GM12878 (cell line): ENCODE measurements around the gene FARSB. TPM values are rescaled to one million over a fixed set of nuclear protein-coding genes. Genes with fewer than 3 reads are reported as not detected.

Experiments used
- ATAC-seq: fragments of 200-7000 bp; cut with Tn5 transposase; 3 replicates; pipeline ENCODE4 v1.9.1; 2020; ENCODE audit warnings: mild to moderate bottlenecking, moderate library complexity
- BruUV-seq: library from RNA; stranded (reverse); fragments of 400-500 nt; replicated peaks from 2 replicates; lab custom pipeline; 2021; lab: Mats Ljungman, UMichigan
- CTCF ChIA-PET: fragments of 300-600 bp; sonication (Branson Sonifier 250); formaldehyde crosslinking; extraction: SDS; loops from one replicate; lab custom pipeline; 2021; ENCODE audit warnings: inconsistent platforms; lab: Yijun Ruan, JAX
- POLR2A ChIA-PET: fragments of 350-600 bp; formaldehyde crosslinking; extraction: SDS; loops from one replicate; lab custom pipeline; 2021; ENCODE audit warnings: inconsistent platforms; lab: Charles Lee
- RAD21 ChIA-PET: fragments of 300-600 bp; sonication (Branson Sonifier 250); formaldehyde crosslinking; loops from one replicate; lab custom pipeline; 2023; ENCODE audit warnings: antibody characterized with exemption; ENCODE audit not compliant: unreplicated experiment; lab: Charles Lee
- SMC1A ChIA-PET: fragments of 300-600 bp; sonication (Branson Sonifier 250); formaldehyde crosslinking; loops from one replicate; lab custom pipeline; 2023; ENCODE audit not compliant: unreplicated experiment, uncharacterized antibody; lab: Charles Lee
- DNase-seq: peaks from one replicate; pipeline ENCODE4 v3.0.0-alpha.2; 2011; ENCODE audit warnings: low read depth, low spot score
- FAIRE-seq: peaks from 3 replicates; lab custom pipeline; 2011; peaks lifted over from hg19 to GRCh38; lab: Jason Lieb, UNC
- H2AFZ ChIP-seq: 2 replicates; pipeline ENCODE4 v1.6.0; 2011; ENCODE audit warnings: low read depth, low read length, control low read depth; ENCODE audit not compliant: control insufficient read depth
- H3K27ac ChIP-seq: 2 replicates; pipeline ENCODE4 v1.5.1; 2011; ENCODE audit warnings: control low read depth; ENCODE audit not compliant: control insufficient read depth, insufficient read depth
- H3K27me3 ChIP-seq, 2 experiments: replicated peaks in 1 of 2; 2 replicates each; pipeline versions ENCODE4 v1.6.0 to v1.6.1; 2011; ENCODE audit warnings: low read length in 1 of 2; ENCODE audit not compliant: control insufficient read depth in 2 of 2, insufficient read depth in 2 of 2
- H3K36me3 ChIP-seq, 2 experiments: 2 replicates each; pipeline ENCODE4 v1.5.1; 2011; ENCODE audit warnings: low read length in 1 of 2; ENCODE audit not compliant: control insufficient read depth in 2 of 2, insufficient read depth in 2 of 2
- H3K4me1 ChIP-seq: 2 replicates; pipeline ENCODE4 v1.6.1; 2011; ENCODE audit warnings: mild to moderate bottlenecking, low read length, moderate library complexity, mixed read lengths; ENCODE audit not compliant: control insufficient read depth, insufficient read depth
- H3K4me2 ChIP-seq: 2 replicates; pipeline ENCODE4 v1.6.0; 2011; ENCODE audit warnings: control low read depth; ENCODE audit not compliant: control insufficient read depth, insufficient read depth
- H3K4me3 ChIP-seq: fragments of 200-600 bp; sonication (generic); 2 replicates; pipeline ENCODE4 v1.5.1; 2016
- H3K79me2 ChIP-seq: 2 replicates; pipeline ENCODE4 v1.6.0; 2011; ENCODE audit warnings: low read length; ENCODE audit not compliant: control insufficient read depth, insufficient read depth
- H3K9ac ChIP-seq: 2 replicates; pipeline ENCODE4 v1.8.0; 2011; ENCODE audit warnings: low read length, control low read depth, mixed read lengths; ENCODE audit not compliant: control insufficient read depth, insufficient read depth
- H3K9me3 ChIP-seq: replicated peaks from 3 replicates; pipeline ENCODE4 v1.5.1; 2011; ENCODE audit warnings: mild to moderate bottlenecking, low read length; ENCODE audit not compliant: control insufficient read depth, insufficient read depth
- H4K20me1 ChIP-seq: 2 replicates; pipeline ENCODE4 v1.6.0; 2011; ENCODE audit not compliant: control insufficient read depth, insufficient read depth
- CEBPB ChIP-seq, 2 experiments: fragments of 150-350 bp in 1 of 2; IDR thresholded peaks; 2 replicates each; pipeline ENCODE4 v1.6.1; 2012 to 2014; ENCODE audit warnings: low read depth in 2 of 2, low read length in 2 of 2, borderline replicate concordance in 1 of 2, inconsistent platforms in 1 of 2
- CHD1 ChIP-seq: IDR thresholded peaks from 2 replicates; pipeline ENCODE4 v1.6.1; 2012; ENCODE audit warnings: low read depth, low read length, improper control_type of control experiment
- CHD2 ChIP-seq: IDR thresholded peaks from 2 replicates; pipeline ENCODE4 v1.6.1; 2011; ENCODE audit warnings: low read depth, low read length, improper control_type of control experiment, borderline replicate concordance
- E4F1 ChIP-seq: fragments of 450-650 bp; IDR thresholded peaks from 2 replicates; pipeline ENCODE4 v1.6.1; 2018; ENCODE audit warnings: borderline replicate concordance, mild to moderate bottlenecking; ENCODE audit not compliant: partially characterized antibody
- EED ChIP-seq: sonication (generic); IDR thresholded peaks from 2 replicates; pipeline ENCODE4 v1.6.1; 2016; ENCODE audit warnings: antibody characterized with exemption, low read depth
- KLF5 ChIP-seq: fragments of 450-650 bp; IDR thresholded peaks from 2 replicates; pipeline ENCODE4 v1.6.1; 2014; ENCODE audit warnings: mild to moderate bottlenecking; ENCODE audit not compliant: partially characterized antibody
- MTA3 ChIP-seq: IDR thresholded peaks from 2 replicates; pipeline ENCODE4 v1.6.1; 2012; ENCODE audit warnings: low read length, inconsistent platforms, borderline replicate concordance
- MYC ChIP-seq: IDR thresholded peaks from 2 replicates; pipeline ENCODE4 v1.6.1; 2011; ENCODE audit warnings: mild to moderate bottlenecking, low read length, moderate library complexity, inconsistent platforms; ENCODE audit not compliant: insufficient read depth, insufficient replicate concordance, insufficient read length, severe bottlenecking
- NR2C1 ChIP-seq: fragments of 450-650 bp; IDR thresholded peaks from 2 replicates; pipeline ENCODE4 v1.6.1; 2017; ENCODE audit warnings: antibody characterized with exemption, mild to moderate bottlenecking, moderate library complexity
- SKIL ChIP-seq: fragments of 450-650 bp; IDR thresholded peaks from 2 replicates; pipeline ENCODE4 v1.6.1; 2017; ENCODE audit warnings: mild to moderate bottlenecking, low read depth, inconsistent platforms; ENCODE audit not compliant: poor library complexity, severe bottlenecking
- SMARCA5 ChIP-seq: fragments of 450-650 bp; IDR thresholded peaks from 2 replicates; pipeline ENCODE4 v1.6.1; 2017; ENCODE audit warnings: mild to moderate bottlenecking
- ZNF24 ChIP-seq: fragments of 450-650 bp; IDR thresholded peaks from 2 replicates; pipeline ENCODE4 v1.6.1; 2017; ENCODE audit warnings: antibody characterized with exemption, mild to moderate bottlenecking
- WGBS: methylation state at CpG from one replicate; pipeline ENCODE4 v1.1.6; 2016; ENCODE audit warnings: low lambda C conversion rate; ENCODE audit not compliant: insufficient replicate concordance, insufficient coverage; ENCODE audit errors: missing lambda C conversion rate; 5-methylcytosine and 5-hydroxymethylcytosine counted together
- in situ Hi-C: fragments of 300-500 bp; cut with MboI; formaldehyde crosslinking; loops from 9 replicates; pipeline ENCODE4 v1.14.3; 2018; ENCODE audit warnings: mixed read lengths
- intact Hi-C: fragments of 100-400 bp; cut with micrococcal nuclease; formaldehyde crosslinking; loops from one replicate; pipeline ENCODE4 v1.14.2; 2022; ENCODE audit not compliant: unreplicated experiment
- polyA plus RNA-seq, 11 experiments: library from polyadenylated mRNA; depleted of rRNA in 4 of 11; unstranded in 6 of 11; stranded (reverse) in 5 of 11; fragments of >200 nt; fragmentation: Nextera tagmentation in 4 of 11; fragmentation: Illumina TruSeq in 1 of 11; extraction: Ambion mirVana in 4 of 11; extraction: Trizol in 1 of 11; gene quantifications; 1 replicate in 1 of 11; 2 replicates in 10 of 11; pipeline versions ENCODE4 v1.2.1 to v1.2.3, GENCODE V29; 2011 to 2016; ENCODE audit warnings: inconsistent platforms in 2 of 11, missing spikeins in 2 of 11, low read depth in 1 of 11
- total RNA-seq, 4 experiments: library from RNA; depleted of rRNA in 3 of 4; stranded (reverse); fragments of >200 nt in 3 of 4; fragmentation: Illumina TruSeq in 1 of 4; extraction: Trizol in 1 of 4; gene quantifications; 2 replicates each; pipeline versions ENCODE4 v1.2.1 to v1.2.3, GENCODE V29; 2013 to 2021
- TF ChIP-seq, protein P1 (sequence below): fragments of 450-650 bp; IDR thresholded peaks from 2 replicates; pipeline ENCODE4 v1.6.1; 2017; ENCODE audit warnings: borderline replicate concordance

The FARSB gene
- total and polyA plus RNA-seq, 10 of the 15 experiments (the other 5 are each of a cell fraction or from before 2014, with no cell fraction given) = 32.4 to 127 (median 73.8) TPM

- intact Hi-C loops (no loop called here), in situ Hi-C loops (no loop called here)
- ChIA-PET SMC1A (interaction anchor here (1.0 to 2.7 kb wide), 3 partner anchors 12 to 297 kb away, joined by 3 to 19 read pairs (median 4); no protein-coding TSS in a partner anchor), RAD21 (interaction anchor here (2.5 kb wide), 1 partner anchor 297 kb away, joined by 16 read pairs; no protein-coding TSS in a partner anchor), CTCF (interaction anchor here (0.7 to 2.0 kb wide), 11 partner anchors 8 to 590 kb away, joined by 3 to 27 read pairs (median 4); no protein-coding TSS in a partner anchor), POLR2A (interaction anchor here (1.4 kb wide), 1 partner anchor 8 kb away, joined by 3 read pairs; no protein-coding TSS in a partner anchor)
- no peaks in the 10 kb centered on the region for H3K27me3 ChIP-seq
- no peaks in the 10 kb centered on the region for H3K9me3 ChIP-seq
- H3K27ac ChIP-seq = no peak overlapping the region
- 92% methylated on average over 2 of the region's 2 CpGs for WGBS
- no peaks in the 10 kb centered on the region for H3K4me1 ChIP-seq
- no peak overlapping the region for H3K4me3 ChIP-seq
- peaks cover 7 to 16% of the 10 kb centered on the region in 2 experiments for H3K36me3 ChIP-seq
- H4K20me1 ChIP-seq = no peaks in the 10 kb centered on the region
- no peaks in the 10 kb centered on the region for H3K79me2 ChIP-seq
- no peak overlapping the region for H2AFZ ChIP-seq
- no TSS peak for BruUV-seq
- no peak overlapping the region for H3K9ac ChIP-seq
- H3K4me2 ChIP-seq = no peak overlapping the region
- TF ChIP-seq MYC = no peak
- no peak for TF ChIP-seq E4F1
- TF ChIP-seq NR2C1 = no peak
- TF ChIP-seq ZNF24 = no peak
- TF ChIP-seq KLF5 = no peak
- TF ChIP-seq, protein P1, sequence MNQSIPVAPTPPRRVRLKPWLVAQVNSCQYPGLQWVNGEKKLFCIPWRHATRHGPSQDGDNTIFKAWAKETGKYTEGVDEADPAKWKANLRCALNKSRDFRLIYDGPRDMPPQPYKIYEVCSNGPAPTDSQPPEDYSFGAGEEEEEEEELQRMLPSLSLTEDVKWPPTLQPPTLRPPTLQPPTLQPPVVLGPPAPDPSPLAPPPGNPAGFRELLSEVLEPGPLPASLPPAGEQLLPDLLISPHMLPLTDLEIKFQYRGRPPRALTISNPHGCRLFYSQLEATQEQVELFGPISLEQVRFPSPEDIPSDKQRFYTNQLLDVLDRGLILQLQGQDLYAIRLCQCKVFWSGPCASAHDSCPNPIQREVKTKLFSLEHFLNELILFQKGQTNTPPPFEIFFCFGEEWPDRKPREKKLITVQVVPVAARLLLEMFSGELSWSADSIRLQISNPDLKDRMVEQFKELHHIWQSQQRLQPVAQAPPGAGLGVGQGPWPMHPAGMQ = no peak
- no peak for TF ChIP-seq SMARCA5
- TF ChIP-seq SKIL = no peak
- no peak for TF ChIP-seq CHD2
- TF ChIP-seq EED = no peak
- no peak for TF ChIP-seq CEBPB (IDR thresholded peaks at IDR 0.05; ENCODE audit: borderline replicate concordance in 1 of 2, low read depth in 2 of 2, low read length in 2 of 2)
- no peak for TF ChIP-seq CHD1
- TF ChIP-seq MTA3 = no peak
- ATAC-seq (no peak), DNase-seq (no peak), FAIRE-seq (no peak)
Observed at GRCh38 chr2:222615320-222615719, 40.6 kb downstream of the FARSB start.
